Neuronal stem cell (in vitro differentiated cells): ENCODE results near the gene GRPEL1.

Experiments
- DNase-seq: peaks from one replicate; pipeline ENCODE4 v3.0.0-alpha.2; 2013; ENCODE audit warnings: low spot score
- H2AFZ ChIP-seq: one replicate; pipeline ENCODE4 v1.6.1; 2013; ENCODE audit warnings: mild to moderate bottlenecking, low read length, inconsistent platforms
- H2AK5ac ChIP-seq: 2 replicates; pipeline ENCODE4 v1.6.1; 2013; ENCODE audit warnings: low read depth, mild to moderate bottlenecking, inconsistent platforms, low read length, moderate library complexity, mixed read lengths
- H2BK120ac ChIP-seq: 2 replicates; pipeline ENCODE4 v1.6.1; 2013; ENCODE audit warnings: low read depth, mild to moderate bottlenecking, inconsistent platforms, low read length, moderate library complexity, mixed read lengths
- H2BK12ac ChIP-seq: one replicate; pipeline ENCODE4 v1.6.1; 2013; ENCODE audit warnings: low read length, inconsistent platforms
- H2BK15ac ChIP-seq: 2 replicates; pipeline ENCODE4 v1.6.1; 2013; ENCODE audit warnings: mild to moderate bottlenecking, low read length, inconsistent platforms, mixed read lengths
- H2BK5ac ChIP-seq: one replicate; pipeline ENCODE4 v1.6.1; 2013; ENCODE audit warnings: inconsistent platforms, mild to moderate bottlenecking, low read length, moderate library complexity
- H3K14ac ChIP-seq: one replicate; pipeline ENCODE4 v1.6.1; 2013; ENCODE audit warnings: low read length, inconsistent platforms
- H3K18ac ChIP-seq: 2 replicates; pipeline ENCODE4 v1.6.1; 2013; ENCODE audit warnings: low read length, inconsistent platforms
- H3K23ac ChIP-seq: 2 replicates; pipeline ENCODE4 v1.6.1; 2013; ENCODE audit warnings: low read depth, mild to moderate bottlenecking, mixed read lengths, low read length, inconsistent platforms; ENCODE audit not compliant: poor library complexity
- H3K27ac ChIP-seq: replicated peaks from 3 replicates; pipeline ENCODE4 v1.5.1; 2013; ENCODE audit warnings: low read length, inconsistent platforms
- H3K27me3 ChIP-seq, 3 experiments: 2 replicates each; pipeline ENCODE4 v1.6.1; 2013; ENCODE audit warnings: low read length in 3 of 3, mild to moderate bottlenecking in 2 of 3, inconsistent platforms in 1 of 3, low read depth in 1 of 3, mixed read lengths in 1 of 3, moderate library complexity in 1 of 3; ENCODE audit not compliant: control insufficient read depth in 3 of 3, insufficient read depth in 3 of 3
- H3K36me3 ChIP-seq, 2 donors: replicated peaks in 1 of 2; 2 replicates each; pipeline ENCODE4 v1.6.1; 2013; ENCODE audit warnings: low read length in 2 of 2; ENCODE audit not compliant: control insufficient read depth in 2 of 2, insufficient read depth in 2 of 2
- H3K4ac ChIP-seq: 2 replicates; pipeline ENCODE4 v1.6.1; 2013; ENCODE audit warnings: inconsistent platforms, mild to moderate bottlenecking, low read length, moderate library complexity
- H3K4me1 ChIP-seq, 2 donors: 1 replicate in 1 of 2; 2 replicates in 1 of 2; pipeline ENCODE4 v1.6.1; 2013; ENCODE audit warnings: low read length in 2 of 2, low read depth in 1 of 2; ENCODE audit not compliant: control insufficient read depth in 2 of 2, insufficient read depth in 1 of 2
- H3K4me2 ChIP-seq: one replicate; pipeline ENCODE4 v1.6.1; 2013; ENCODE audit warnings: mild to moderate bottlenecking, low read length, inconsistent platforms; ENCODE audit not compliant: insufficient read depth, poor library complexity, severe bottlenecking
- H3K4me3 ChIP-seq, 2 donors: 2 replicates each; pipeline ENCODE4 v1.5.1; 2013; ENCODE audit warnings: low read length in 2 of 2, mild to moderate bottlenecking in 2 of 2, inconsistent platforms in 1 of 2, moderate library complexity in 1 of 2
- H3K79me1 ChIP-seq: one replicate; pipeline ENCODE4 v1.6.1; 2013; ENCODE audit warnings: low read depth, mild to moderate bottlenecking, inconsistent platforms, low read length, moderate library complexity
- H3K9ac ChIP-seq: one replicate; pipeline ENCODE4 v1.6.1; 2013; ENCODE audit warnings: mild to moderate bottlenecking, low read depth, low read length, inconsistent platforms; ENCODE audit not compliant: poor library complexity
- H3K9me3 ChIP-seq, 2 donors: replicated peaks in 1 of 2; 2 replicates each; pipeline versions ENCODE3 to v1.6.1; 2013; ENCODE audit warnings: low read length in 2 of 2, mild to moderate bottlenecking in 2 of 2, inconsistent platforms in 1 of 2, low read depth in 1 of 2, mixed read lengths in 1 of 2, moderate library complexity in 1 of 2; ENCODE audit not compliant: control insufficient read depth in 2 of 2, insufficient read depth in 1 of 2
- H4K8ac ChIP-seq: one replicate; pipeline ENCODE4 v1.6.1; 2013; ENCODE audit warnings: low read depth, mild to moderate bottlenecking, inconsistent platforms, low read length, moderate library complexity
- H4K91ac ChIP-seq: one replicate; pipeline ENCODE4 v1.6.1; 2013; ENCODE audit warnings: low read length, low read depth, mild to moderate bottlenecking, inconsistent platforms; ENCODE audit not compliant: poor library complexity
- WGBS, 2 donors: extraction: QIAGEN DNeasy Blood & Tissue Kit; methylation state at CpG; one replicate each; pipeline ENCODE4 v1.1.7; 2013; ENCODE audit warnings: missing lambda C conversion rate in 2 of 2, mixed read lengths in 1 of 2; ENCODE audit not compliant: insufficient read length in 2 of 2, insufficient replicate concordance in 1 of 2; ENCODE audit errors: extremely low coverage in 2 of 2; 5-methylcytosine and 5-hydroxymethylcytosine counted together

GRPEL1 gene

GRCh38 chr4:7055111-7055989 lies 12.5 kb downstream of the GRPEL1 start:
- peaks cover 9% of the 10 kb centered on the region for H3K79me1 ChIP-seq
- no peak overlapping the region for H2BK12ac ChIP-seq
- H2AFZ ChIP-seq, result no peak overlapping the region
- no peak overlapping the region for H3K4ac ChIP-seq
- no CpG with 5 or more reads among the region's 31 CpGs for WGBS, 2 donors
- H3K4me3 ChIP-seq, result no peak overlapping the region
- peaks cover 0 to 4% of the 10 kb centered on the region in 2 donors for H3K9me3 ChIP-seq
- H3K9ac ChIP-seq, result no peak overlapping the region
- no peak overlapping the region for H3K18ac ChIP-seq
- no peak overlapping the region for H2BK5ac ChIP-seq
- H3K36me3 ChIP-seq, result peaks cover 18 to 76% of the 10 kb centered on the region in 2 donors
- no peak overlapping the region for H4K8ac ChIP-seq
- H2AK5ac ChIP-seq, result no peak overlapping the region
- H3K14ac ChIP-seq, result no peak overlapping the region
- no peak overlapping the region for H2BK120ac ChIP-seq
- H3K4me2 ChIP-seq, result no peak overlapping the region
- no peaks in the 10 kb centered on the region for H3K4me1 ChIP-seq
- no peak overlapping the region for H3K27ac ChIP-seq
- no peak for DNase-seq
- no peaks in the 10 kb centered on the region for H3K27me3 ChIP-seq
- no peak overlapping the region for H3K23ac ChIP-seq
- H2BK15ac ChIP-seq, result no peak overlapping the region
- H4K91ac ChIP-seq, result no peak overlapping the region

GRCh38 chr4:7054106-7054880 lies 13.6 kb downstream of the GRPEL1 start:
- no peak overlapping the region for H2AK5ac ChIP-seq
- WGBS, 2 donors, result no CpG with 5 or more reads among the region's 52 CpGs
- no peak overlapping the region for H3K4ac ChIP-seq

GRCh38 chr4:7052923-7053715 lies 14.7 kb downstream of the GRPEL1 start:
- Histone ChIP-seq H3K18ac (no peak overlapping the region), H3K79me1 (peaks cover 12% of the 10 kb centered on the region), H2AFZ (no peak overlapping the region), H3K4me1 (no peaks in the 10 kb centered on the region), H3K9me3 (peaks cover 0 to 4% of the 10 kb centered on the region in 2 donors), H3K14ac (no peak overlapping the region), H4K91ac (no peak overlapping the region), H3K4me2 (no peak overlapping the region), H2AK5ac (no peak overlapping the region), H3K23ac (no peak overlapping the region), H4K8ac (no peak overlapping the region), H2BK15ac (no peak overlapping the region), H2BK12ac (no peak overlapping the region), H2BK5ac (no peak overlapping the region), H2BK120ac (no peak overlapping the region), H3K4ac (no peak overlapping the region), H3K27me3 (no peaks in the 10 kb centered on the region), H3K27ac (no peak overlapping the region), H3K9ac (peak overlapping the region; percentile 18), H3K36me3 (peaks cover 15 to 59% of the 10 kb centered on the region in 2 donors), H3K4me3 (no peak overlapping the region)
- WGBS, 2 donors, result no CpG with 5 or more reads among the region's 20 CpGs
- DNase-seq, result no peak

More at GRCh38 chr4:7054106-7054880, 13.6 kb downstream of the GRPEL1 start:
- no peak overlapping the region for H2BK15ac ChIP-seq
- no peak overlapping the region for H2AFZ ChIP-seq
- no peaks in the 10 kb centered on the region for H3K27me3 ChIP-seq
- peaks cover 12% of the 10 kb centered on the region for H3K79me1 ChIP-seq
- no peak overlapping the region for H4K8ac ChIP-seq
- peaks cover 15 to 66% of the 10 kb centered on the region in 2 donors for H3K36me3 ChIP-seq
- peak overlapping the region; percentile 12 for H3K9ac ChIP-seq
- no peak for DNase-seq
- no peak overlapping the region for H3K23ac ChIP-seq
- no peak overlapping the region for H3K27ac ChIP-seq
- peak overlapping the region; percentile 1 for H2BK5ac ChIP-seq
- no peak overlapping the region for H3K14ac ChIP-seq
- H3K9me3 ChIP-seq, result peaks cover 0 to 4% of the 10 kb centered on the region in 2 donors
- H4K91ac ChIP-seq, result no peak overlapping the region
- no peak overlapping the region for H2BK120ac ChIP-seq
- no peak overlapping the region for H3K4me3 ChIP-seq
- no peak overlapping the region for H3K4me2 ChIP-seq
- no peak overlapping the region for H2BK12ac ChIP-seq
- H3K18ac ChIP-seq, result no peak overlapping the region
- no peaks in the 10 kb centered on the region for H3K4me1 ChIP-seq
